HCT116 (cell line): Measurements from ENCODE around the gene PRRC2A. TPM values are rescaled to one million over a fixed set of nuclear protein-coding genes. Genes with fewer than 3 reads are reported as not detected.

Experiments
- ATAC-seq: fragments of 200-7000 bp; cut with Tn5 transposase; 2 replicates; pipeline ENCODE4 v1.9.1; 2020; ENCODE audit warnings: mild to moderate bottlenecking, moderate library complexity
- BruUV-seq: library from RNA; stranded (reverse); fragments of 400-500 nt; replicated peaks from 2 replicates; lab custom pipeline; 2021; lab: Mats Ljungman, UMichigan
- CTCF ChIA-PET: fragments of 300-600 bp; sonication (Branson Sonifier 250); formaldehyde crosslinking; loops from one replicate; lab custom pipeline; 2021; ENCODE audit warnings: antibody characterized with exemption; lab: Charles Lee
- POLR2A ChIA-PET: fragments of 300-600, 350-600 bp; sonication (Branson Sonifier 250); formaldehyde crosslinking; loops from one replicate; lab custom pipeline; 2021; ENCODE audit warnings: antibody characterized with exemption; lab: Charles Lee
- RAD21 ChIA-PET, 2 experiments: fragments of 300-600 bp; sonication (Branson Sonifier 250); formaldehyde crosslinking; loops; one replicate each; lab custom pipeline; 2023; ENCODE audit warnings: low total read pairs in 2 of 2; ENCODE audit not compliant: uncharacterized antibody in 2 of 2, unreplicated experiment in 2 of 2, low non-redundant PET in 1 of 2; lab: Charles Lee
- DNase-seq: peaks from one replicate; pipeline ENCODE4 v3.0.0-alpha.2; 2010; ENCODE audit warnings: low read depth, low spot score
- H2AFZ ChIP-seq: fragments of 200-600 bp; shearing (Covaris generic), sonication (generic); 2 replicates; pipeline ENCODE4 v1.6.1; 2017; ENCODE audit warnings: low read depth, mixed run types, mixed read lengths, antibody characterized with exemption, low read length; ENCODE audit not compliant: poor library complexity, severe bottlenecking
- H3K27ac ChIP-seq: 2 replicates; pipeline ENCODE4 v1.5.1; 2012; ENCODE audit warnings: low read depth, low read length
- H3K27me3 ChIP-seq: fragments of 200-600 bp; sonication (generic); 2 replicates; pipeline ENCODE4 v1.6.1; 2016; ENCODE audit warnings: mixed run types, low read length, mixed read lengths; ENCODE audit not compliant: insufficient read depth
- H3K36me3 ChIP-seq, 2 experiments: fragments of 200-500 bp in 1 of 2; fragments of 200-600 bp in 1 of 2; sonication (Bioruptor generic) in 1 of 2; sonication (generic) in 1 of 2; 2 replicates each; pipeline versions ENCODE4 v1.5.1 to v1.6.1; 2014 to 2016; ENCODE audit warnings: low read length in 2 of 2, inconsistent platforms in 1 of 2, mixed read lengths in 1 of 2, mixed run types in 1 of 2; ENCODE audit not compliant: insufficient read depth in 2 of 2, control insufficient read depth in 1 of 2
- H3K4me1 ChIP-seq, 2 experiments: fragments of 200-600 bp in 1 of 2; sonication (generic) in 1 of 2; 2 replicates each; pipeline versions ENCODE4 v1.5.1 to v1.6.1; 2012 to 2017; ENCODE audit warnings: low read length in 2 of 2, inconsistent platforms in 1 of 2, mild to moderate bottlenecking in 1 of 2, mixed read lengths in 1 of 2, mixed run types in 1 of 2, moderate library complexity in 1 of 2; ENCODE audit not compliant: insufficient read depth in 2 of 2, control insufficient read depth in 1 of 2
- H3K4me2 ChIP-seq: fragments of 200-600 bp; sonication (generic); 2 replicates; pipeline ENCODE4 v1.6.1; 2017; ENCODE audit warnings: mixed run types, low read length, mixed read lengths
- H3K4me3 ChIP-seq, 2 experiments: fragments of 200-600 bp in 1 of 2; sonication (generic) in 1 of 2; replicated peaks in 1 of 2; 2 replicates each; pipeline ENCODE4 v1.5.1; 2011 to 2016; ENCODE audit warnings: low read length in 2 of 2, control low read depth in 1 of 2, low read depth in 1 of 2, mild to moderate bottlenecking in 1 of 2, mixed read lengths in 1 of 2, mixed run types in 1 of 2
- H3K79me2 ChIP-seq: fragments of 200-600 bp; sonication (generic); 2 replicates; pipeline ENCODE4 v1.6.1; 2017; ENCODE audit warnings: mild to moderate bottlenecking, mixed run types, low read length, moderate library complexity, mixed read lengths; ENCODE audit not compliant: insufficient read depth
- H3K9ac ChIP-seq: fragments of 200-600 bp; sonication (generic); 2 replicates; pipeline ENCODE4 v1.6.1; 2016; ENCODE audit warnings: low read length, mixed read lengths
- H3K9me2 ChIP-seq: fragments of 200-600 bp; sonication (generic), shearing (Covaris generic); 2 replicates; pipeline ENCODE4 v1.6.1; 2017; ENCODE audit warnings: mixed run types, mild to moderate bottlenecking, moderate library complexity; ENCODE audit not compliant: insufficient read depth
- H3K9me3 ChIP-seq, 2 experiments: fragments of 200-500 bp in 1 of 2; fragments of 200-600 bp in 1 of 2; sonication (Bioruptor generic) in 1 of 2; sonication (generic) in 1 of 2; 2 replicates each; pipeline ENCODE4 v1.6.1; 2014 to 2017; ENCODE audit warnings: low read length in 2 of 2, mixed read lengths in 2 of 2, inconsistent platforms in 1 of 2, low read depth in 1 of 2, mild to moderate bottlenecking in 1 of 2, mixed run types in 1 of 2, moderate library complexity in 1 of 2; ENCODE audit not compliant: control insufficient read depth in 1 of 2, insufficient read depth in 1 of 2
- H4K20me1 ChIP-seq: fragments of 200-600 bp; sonication (generic), shearing (Covaris generic); 2 replicates; pipeline ENCODE4 v1.6.1; 2017; ENCODE audit warnings: mixed run types, mild to moderate bottlenecking, moderate library complexity; ENCODE audit not compliant: insufficient read depth
- ATF3 ChIP-seq: IDR thresholded peaks from 2 replicates; pipeline ENCODE4 v1.6.1; 2012
- EGR1 ChIP-seq: IDR thresholded peaks from 2 replicates; pipeline ENCODE4 v1.6.1; 2012; ENCODE audit warnings: low read depth
- EZH2phosphoT487 ChIP-seq: fragments of 200-600 bp; IDR thresholded peaks from 2 replicates; pipeline ENCODE4 v1.6.1; 2018; ENCODE audit warnings: antibody characterized with exemption, borderline replicate concordance
- FOSL1 ChIP-seq: IDR thresholded peaks from 2 replicates; pipeline ENCODE4 v1.6.1; 2012; ENCODE audit warnings: low read depth
- JUND ChIP-seq: IDR thresholded peaks from 2 replicates; pipeline ENCODE4 v1.6.1; 2012
- MAX ChIP-seq: IDR thresholded peaks from 2 replicates; pipeline ENCODE4 v1.6.1; 2012
- RAD21 ChIP-seq: IDR thresholded peaks from 2 replicates; pipeline ENCODE4 v1.6.1; 2012; ENCODE audit warnings: low read depth, mild to moderate bottlenecking
- REST ChIP-seq: IDR thresholded peaks from 2 replicates; pipeline ENCODE4 v1.6.1; 2012; ENCODE audit warnings: low read depth
- SIN3A ChIP-seq: IDR thresholded peaks from 2 replicates; pipeline ENCODE4 v1.6.1; 2012; ENCODE audit warnings: low read depth
- TCF7L2 ChIP-seq: IDR thresholded peaks from 2 replicates; pipeline ENCODE4 v1.7.0; 2011; ENCODE audit warnings: borderline replicate concordance, inconsistent platforms; ENCODE audit not compliant: insufficient read depth, insufficient read length; ENCODE audit errors: extremely low read depth
- YY1 ChIP-seq: IDR thresholded peaks from 2 replicates; pipeline ENCODE4 v1.6.1; 2011; ENCODE audit warnings: low read length, low read depth, moderate library complexity, mild to moderate bottlenecking; ENCODE audit not compliant: insufficient replicate concordance; ENCODE audit errors: extremely low read depth
- intact Hi-C: fragments of 100-400 bp; cut with micrococcal nuclease; formaldehyde crosslinking; loops from 2 replicates; pipeline ENCODE4 v1.10.0; 2022
- total RNA-seq: library from RNA; stranded (reverse); gene quantifications from one replicate; pipeline ENCODE4 v1.2.1, GENCODE V29; 2021; ENCODE audit not compliant: unreplicated experiment

Gene PRRC2A
- total RNA-seq, 1 experiment from 2014 or later = 250 TPM

GRCh38 chr6:31636698-31637596 lies 16.4 kb downstream of the PRRC2A start:
- CTCF ChIA-PET = no interaction called here

More at GRCh38 chr6:31636698-31637596, 16.4 kb downstream of the PRRC2A start:
- Histone ChIP-seq H3K4me1 (no peaks in the 10 kb centered on the region), H3K4me2 (no peak overlapping the region), H3K9me3 (no peaks in the 10 kb centered on the region), H3K36me3 (peaks cover 41 to 67% of the 10 kb centered on the region in 2 experiments; a peak in 3 of 4 replicates), H4K20me1 (no peaks in the 10 kb centered on the region), H3K4me3 (no peak overlapping the region), H3K9ac (no peak overlapping the region), H3K27me3 (no peaks in the 10 kb centered on the region), H3K79me2 (peaks cover 24% of the 10 kb centered on the region; the same call in 1 of the 2 replicates), H2AFZ (no peak overlapping the region), H3K9me2 (no peaks in the 10 kb centered on the region), H3K27ac (no peak overlapping the region)
- DNase-seq = no peak
- ChIA-PET POLR2A (no interaction called here), RAD21 (no interaction called here)
- TF ChIP-seq REST = no peak
- TF ChIP-seq RAD21 = no peak
- no peak for TF ChIP-seq JUND
- no peak for TF ChIP-seq YY1
- no peak for TF ChIP-seq ATF3
- TF ChIP-seq TCF7L2 = no peak
- no peak for TF ChIP-seq EGR1
- no peak for TF ChIP-seq MAX
- no peak for TF ChIP-seq SIN3A
- no peak for TF ChIP-seq FOSL1
- no peak for TF ChIP-seq EZH2phosphoT487
- ATAC-seq = no peak
- intact Hi-C loops = no loop called here
- BruUV-seq = TSS peak; percentile 19
